Measurements from ENCODE around the gene IFI44L.

IFI44L gene

GRCh38 chr1:78687914-78688313 is 67.7 kb downstream of the IFI44L start:
- no peak for DNase-seq (ENCODE audit: low read depth in 3 of 3)

GRCh38 chr1:78688697-78689096 is 68.4 kb downstream of the IFI44L start:
- no peak for DNase-seq (ENCODE audit: low read depth in 3 of 3)

- no peak for DNase-seq (ENCODE audit: low read depth in 3 of 3)
Measured at GRCh38 chr1:78690516-78690915, 70.3 kb downstream of the IFI44L start.

GRCh38 chr1:78691995-78692747 is 71.9 kb downstream of the IFI44L start:
- no peak for DNase-seq (ENCODE audit: low read depth in 3 of 3)

Measured in stimulated activated CD4-positive, alpha-beta T cell treated with anti-CD3 and anti-CD28 coated beads, TNF-alpha, amount 100 ng/mL, for 4 hours (primary cell).